GM12873 (cell line): ENCODE data around the gene SNURF.

Source experiments
- TF ChIP-seq, protein P1 (sequence below): IDR thresholded peaks from 2 replicates; pipeline ENCODE4 v1.5.1; 2012; ENCODE audit warnings: low read depth, mild to moderate bottlenecking, moderate library complexity, low read length, control low read depth; ENCODE audit not compliant: insufficient read depth; ENCODE audit errors: missing control alignments

The SNURF gene

DNA sequence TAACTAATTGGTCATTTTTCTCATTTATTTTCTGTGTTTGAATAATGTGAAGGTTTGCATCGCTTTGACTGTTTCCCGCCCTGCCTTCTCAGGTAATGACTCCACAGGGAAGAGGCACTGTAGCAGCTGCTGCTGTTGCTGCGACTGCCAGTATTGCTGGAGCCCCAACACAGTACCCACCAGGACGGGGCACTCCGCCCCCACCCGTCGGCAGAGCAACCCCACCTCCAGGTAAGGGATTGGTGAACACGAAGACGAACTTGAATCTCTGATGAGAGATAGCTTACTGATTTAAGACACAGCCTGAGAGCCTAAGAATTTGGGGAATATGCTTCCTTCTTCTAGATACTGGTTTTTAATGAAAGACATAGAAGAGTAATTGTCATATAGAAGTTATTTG is 22.9 kb downstream of the SNURF start:
- TF ChIP-seq, protein P1, sequence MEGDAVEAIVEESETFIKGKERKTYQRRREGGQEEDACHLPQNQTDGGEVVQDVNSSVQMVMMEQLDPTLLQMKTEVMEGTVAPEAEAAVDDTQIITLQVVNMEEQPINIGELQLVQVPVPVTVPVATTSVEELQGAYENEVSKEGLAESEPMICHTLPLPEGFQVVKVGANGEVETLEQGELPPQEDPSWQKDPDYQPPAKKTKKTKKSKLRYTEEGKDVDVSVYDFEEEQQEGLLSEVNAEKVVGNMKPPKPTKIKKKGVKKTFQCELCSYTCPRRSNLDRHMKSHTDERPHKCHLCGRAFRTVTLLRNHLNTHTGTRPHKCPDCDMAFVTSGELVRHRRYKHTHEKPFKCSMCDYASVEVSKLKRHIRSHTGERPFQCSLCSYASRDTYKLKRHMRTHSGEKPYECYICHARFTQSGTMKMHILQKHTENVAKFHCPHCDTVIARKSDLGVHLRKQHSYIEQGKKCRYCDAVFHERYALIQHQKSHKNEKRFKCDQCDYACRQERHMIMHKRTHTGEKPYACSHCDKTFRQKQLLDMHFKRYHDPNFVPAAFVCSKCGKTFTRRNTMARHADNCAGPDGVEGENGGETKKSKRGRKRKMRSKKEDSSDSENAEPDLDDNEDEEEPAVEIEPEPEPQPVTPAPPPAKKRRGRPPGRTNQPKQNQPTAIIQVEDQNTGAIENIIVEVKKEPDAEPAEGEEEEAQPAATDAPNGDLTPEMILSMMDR = no peak

DNA sequence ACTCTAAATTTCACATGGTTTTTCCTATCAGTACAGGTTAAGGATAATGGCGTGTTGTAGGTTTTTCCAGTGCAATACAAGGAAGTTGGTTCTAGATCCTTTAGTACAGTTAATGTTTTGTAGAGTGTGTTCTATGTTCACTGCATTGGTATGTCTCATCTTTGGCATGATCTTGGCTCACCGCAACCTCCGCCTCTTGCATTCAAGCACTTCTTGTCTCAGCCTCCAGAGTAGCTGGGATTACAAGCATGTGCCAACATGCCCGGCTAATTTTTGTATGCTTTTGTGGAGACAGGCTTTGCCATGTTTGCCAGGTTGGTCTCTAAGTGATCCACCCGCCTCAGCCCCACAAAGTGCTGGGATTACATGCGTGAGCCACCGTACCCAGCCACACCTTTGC is 30.4 kb downstream of the SNURF start:
- TF ChIP-seq, protein P1 = no peak

DNA sequence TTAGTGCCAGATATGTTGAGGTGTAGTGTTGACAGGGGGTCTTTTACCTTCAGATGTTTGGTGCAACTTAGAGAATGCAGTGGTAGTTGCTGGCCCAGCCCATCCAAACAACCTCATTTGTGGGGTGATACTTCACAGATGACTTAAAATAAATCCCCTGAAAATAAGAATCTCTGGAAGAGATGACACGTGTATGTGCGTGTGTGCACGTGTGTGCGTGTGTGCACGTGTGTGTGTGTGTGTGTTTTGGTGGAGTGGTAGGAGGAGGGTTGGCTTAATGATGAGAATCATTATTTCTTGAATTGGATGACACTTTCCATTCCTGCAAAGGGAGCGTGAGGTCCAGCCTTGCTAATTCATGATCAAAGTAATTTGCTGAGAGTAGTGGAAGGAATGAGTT is 31.9 kb downstream of the SNURF start:
- TF ChIP-seq, protein P1 = no peak
